Measurements from ENCODE around the gene MAN2A1.
"Not testable (repeated sequence)": the region's sequence is repeated elsewhere in the genome, so short reads cannot be mapped to it uniquely, and the experiment has no call there.

The MAN2A1 gene

DNA sequence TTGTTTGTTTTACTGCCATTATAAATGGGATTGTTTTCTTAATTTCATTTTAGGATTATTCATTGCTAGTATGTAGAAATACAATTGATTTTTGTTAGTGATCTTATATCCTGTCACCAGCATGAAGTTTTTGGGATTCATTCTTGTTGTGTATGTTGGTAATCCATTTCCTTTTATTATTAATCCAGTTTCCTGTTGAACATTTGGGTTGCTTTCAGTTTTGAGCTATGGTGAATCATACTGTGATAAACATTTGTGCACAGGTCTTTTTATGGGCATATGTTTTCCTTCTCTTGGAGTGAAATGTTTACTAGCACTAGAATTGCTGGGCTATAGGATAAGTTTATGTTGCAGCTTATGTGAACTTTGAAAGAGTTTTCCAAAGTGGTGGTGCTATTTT is 69.6 kb downstream of the MAN2A1 start:
- no peak for DNase-seq

DNA sequence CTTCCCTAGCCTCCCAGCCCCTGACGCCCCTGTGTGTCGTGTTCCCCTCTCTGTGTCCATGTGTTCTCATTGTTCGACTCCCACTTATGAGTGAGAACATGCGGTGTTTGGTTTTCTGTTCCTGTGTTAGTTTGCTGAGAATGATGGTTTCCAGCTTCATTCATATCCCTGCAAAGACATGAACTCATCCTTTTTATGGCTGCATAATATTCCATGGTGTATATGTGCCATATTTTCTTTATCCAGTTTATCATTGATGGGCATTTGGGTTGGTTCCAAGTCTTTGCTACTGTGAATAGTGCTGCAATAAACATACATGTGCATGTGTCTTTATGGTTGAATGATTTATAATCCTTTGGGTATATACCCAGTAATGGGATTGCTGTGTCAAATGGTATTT is 70.4 kb downstream of the MAN2A1 start:
- not testable (repeated sequence) for DNase-seq

DNA sequence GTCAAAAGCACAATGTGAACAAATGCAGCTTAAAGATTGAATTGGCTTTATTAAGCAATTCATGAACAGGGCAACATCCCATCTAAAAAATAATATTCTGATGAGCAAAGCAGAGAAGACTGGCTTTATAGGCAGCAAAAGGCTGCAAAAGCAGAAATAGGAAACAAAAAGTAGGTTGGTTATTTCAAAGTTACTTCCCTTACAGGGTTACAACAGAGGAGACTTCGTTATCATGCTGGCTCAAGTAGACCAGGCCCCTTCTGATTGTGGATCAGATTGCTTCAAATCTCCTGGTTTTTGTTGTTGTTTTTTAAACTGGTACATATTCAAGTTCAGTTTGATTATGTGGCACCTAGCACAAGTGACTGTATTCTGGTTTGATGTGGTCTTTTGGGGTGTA is 73.1 kb downstream of the MAN2A1 start:
- no peak for DNase-seq

DNA sequence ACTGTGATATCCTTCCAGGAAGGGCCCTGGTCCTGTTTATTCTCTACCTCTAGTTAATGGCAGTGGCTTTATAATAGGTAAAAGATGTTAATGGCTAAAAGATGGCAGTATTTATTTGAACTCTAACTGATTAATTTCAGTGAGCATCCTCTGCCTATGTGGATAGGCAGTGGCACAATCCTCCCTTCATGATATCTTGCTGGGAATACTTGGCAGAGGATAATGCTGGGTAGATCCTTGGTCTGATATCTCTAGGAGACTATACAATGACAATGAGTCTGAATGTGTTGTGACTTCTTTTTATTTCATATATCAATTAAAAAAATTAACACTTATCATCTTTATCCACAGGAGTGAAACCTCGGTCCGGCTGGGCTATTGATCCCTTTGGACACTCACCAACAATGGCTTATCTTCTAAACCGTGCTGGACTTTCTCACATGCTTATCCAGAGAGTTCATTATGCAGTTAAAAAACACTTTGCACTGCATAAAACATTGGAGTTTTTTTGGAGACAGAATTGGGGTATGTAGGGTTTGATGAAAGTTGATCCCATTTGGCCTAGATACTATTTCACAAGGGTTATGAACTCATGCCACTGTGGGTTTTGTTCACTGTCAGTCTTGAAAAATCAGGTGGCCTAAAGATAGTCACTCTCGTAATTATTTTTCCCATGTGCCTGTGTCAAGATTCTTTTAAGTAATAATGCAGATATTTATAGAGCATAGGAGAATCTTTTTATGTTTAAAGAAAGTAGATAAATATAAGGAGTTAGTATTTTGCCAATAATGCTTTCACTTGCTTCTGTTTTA is 77.7 kb downstream of the MAN2A1 start:
- no peak for DNase-seq

DNA sequence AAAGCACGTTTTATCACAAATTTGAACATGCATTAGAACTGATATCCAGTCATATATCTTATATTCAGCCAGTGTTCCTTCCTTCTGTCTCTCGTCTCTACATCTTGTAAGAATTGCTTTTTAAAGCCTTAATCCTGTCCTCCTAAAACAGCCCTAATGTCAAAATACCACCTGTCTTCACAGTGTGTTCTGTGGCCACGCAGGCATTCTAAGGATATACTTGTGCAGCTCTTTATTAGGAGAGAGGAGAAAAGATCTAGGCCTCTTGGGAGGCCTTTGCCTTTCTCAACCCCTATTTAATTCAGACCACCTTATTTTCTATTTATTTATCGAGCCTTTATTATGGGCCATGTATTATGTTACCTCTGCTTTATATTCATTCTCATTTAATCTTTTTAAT is 78.3 kb downstream of the MAN2A1 start:
- DNase-seq = no peak

DNA sequence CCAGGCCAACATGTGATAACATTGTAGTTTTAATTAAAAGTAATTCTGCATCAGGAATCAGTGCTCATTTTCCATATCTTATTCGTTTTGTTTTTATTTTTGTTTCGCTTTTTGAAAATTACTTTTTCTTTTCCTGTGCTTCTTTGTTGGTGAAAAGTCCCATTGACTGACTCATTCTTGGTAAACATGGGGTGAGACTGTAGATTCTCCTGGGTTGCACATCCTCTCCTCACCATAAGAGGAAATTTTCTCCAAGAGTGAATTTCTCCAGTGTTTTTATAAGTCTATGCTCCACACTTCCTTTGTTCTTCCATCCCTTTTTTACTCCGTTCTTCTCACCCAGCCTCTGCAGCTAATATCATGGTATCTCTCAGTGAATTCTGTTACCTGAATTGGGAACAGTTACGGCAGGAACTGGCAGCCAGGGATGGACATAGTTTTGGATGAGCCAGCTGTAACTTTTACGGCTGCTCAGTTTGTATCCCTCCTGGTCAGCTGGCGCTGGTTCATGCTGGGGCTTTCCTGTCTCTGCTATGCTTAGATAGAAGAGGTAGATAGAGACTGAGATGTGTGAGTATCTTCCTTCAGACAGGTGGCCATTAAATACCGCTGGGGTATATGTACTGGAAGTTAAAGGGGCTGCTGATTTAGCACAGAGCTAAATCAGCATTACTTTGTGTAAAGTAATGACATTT is 80.0 kb downstream of the MAN2A1 start:
- DNase-seq = no peak

DNA sequence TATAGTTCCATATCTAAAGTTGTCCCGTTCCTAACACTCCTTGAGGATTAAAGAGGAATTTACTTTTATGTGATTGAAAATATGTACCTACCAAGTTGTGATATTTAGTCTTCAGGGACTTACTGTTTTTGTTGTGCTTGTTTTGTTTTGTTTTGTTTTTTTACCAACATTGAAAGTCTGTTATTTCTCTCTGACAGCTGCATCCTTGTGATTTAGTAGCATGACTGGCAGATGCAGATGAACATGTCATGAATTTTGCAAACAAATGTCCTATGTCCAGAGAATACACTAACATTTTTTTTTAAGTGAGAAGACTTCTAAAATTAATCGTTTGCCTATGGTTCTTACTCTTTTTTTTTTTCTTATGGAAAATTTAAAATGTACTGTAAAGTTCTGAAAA is 85.4 kb downstream of the MAN2A1 start:
- no peak for DNase-seq

DNA sequence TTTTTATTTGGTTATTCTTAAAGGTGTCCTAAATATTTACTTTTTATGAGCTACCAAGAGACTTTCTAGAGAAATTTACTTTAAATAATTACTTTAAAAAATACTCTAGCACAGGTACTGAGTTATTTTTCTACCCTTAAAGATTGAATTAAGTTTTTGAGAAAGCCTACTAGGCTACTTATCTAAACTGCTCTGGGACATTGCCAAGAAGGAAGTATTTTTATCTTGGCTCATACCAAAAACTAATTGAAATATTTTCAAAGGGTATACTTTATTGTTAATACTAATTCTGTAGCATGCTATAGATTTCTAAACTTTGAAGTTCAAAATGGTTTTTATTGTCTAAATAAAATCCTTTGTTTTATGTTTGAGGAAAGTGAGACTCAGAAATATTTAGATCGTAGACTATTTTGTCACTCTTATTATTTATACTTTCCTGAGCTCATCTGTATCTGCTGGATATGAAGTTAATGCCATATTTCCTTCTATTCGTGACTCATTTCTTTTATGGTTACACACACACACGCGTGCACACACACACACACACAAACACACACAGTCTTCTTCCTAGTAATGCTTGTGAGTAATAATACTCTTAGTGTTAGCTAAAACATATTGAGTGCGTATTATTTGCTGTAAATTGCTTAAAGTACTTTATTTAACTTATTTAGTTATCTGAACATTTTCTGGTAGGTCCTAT is 89.5 kb downstream of the MAN2A1 start:
- DNase-seq = no peak

DNA sequence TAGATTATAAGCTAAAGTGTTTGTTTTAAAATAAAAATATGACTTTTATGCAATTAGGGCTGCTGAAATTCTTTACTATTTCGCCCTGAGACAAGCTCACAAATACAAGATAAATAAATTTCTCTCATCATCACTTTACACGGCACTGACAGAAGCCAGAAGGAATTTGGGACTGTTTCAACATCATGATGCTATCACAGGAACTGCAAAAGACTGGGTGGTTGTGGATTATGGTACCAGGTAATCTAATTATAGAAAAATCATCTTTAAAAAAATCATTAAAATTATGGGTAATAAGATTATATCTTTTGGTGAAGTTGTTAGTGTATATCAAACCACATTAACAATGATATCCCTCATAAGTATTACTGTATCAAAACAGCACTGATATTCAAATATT is 95.0 kb downstream of the MAN2A1 start:
- DNase-seq = no peak

DNA sequence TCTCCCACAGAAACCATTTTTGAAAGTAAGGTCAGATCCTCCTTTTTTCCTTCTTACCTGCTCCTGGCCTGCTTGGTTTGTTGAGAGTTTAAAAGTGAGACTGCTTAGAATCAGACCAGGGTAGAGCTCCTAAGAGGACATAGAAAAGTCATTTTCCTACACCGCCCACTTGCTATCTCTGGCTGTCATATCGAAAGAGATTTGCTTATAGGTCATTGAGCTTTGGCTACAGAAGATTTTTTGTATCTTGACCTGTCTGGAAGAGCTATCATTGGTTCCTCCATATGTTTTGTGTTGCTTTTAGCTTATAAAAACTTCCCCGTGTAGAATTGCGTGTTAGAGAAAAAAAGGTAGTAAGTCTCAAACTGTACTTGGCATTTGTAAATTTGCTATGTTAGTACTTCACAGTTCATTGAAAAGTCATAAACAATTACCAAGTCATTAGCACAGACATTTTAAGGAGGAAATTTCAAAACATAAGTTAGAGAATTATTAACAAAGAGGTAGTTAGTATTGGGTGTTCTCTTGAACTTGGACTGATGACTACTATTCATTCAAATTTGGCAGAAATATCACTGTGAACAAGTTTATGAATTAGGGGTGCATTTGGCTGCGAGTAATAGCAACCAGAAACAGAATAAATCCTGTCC is 96.6 kb downstream of the MAN2A1 start:
- no peak for DNase-seq

DNA sequence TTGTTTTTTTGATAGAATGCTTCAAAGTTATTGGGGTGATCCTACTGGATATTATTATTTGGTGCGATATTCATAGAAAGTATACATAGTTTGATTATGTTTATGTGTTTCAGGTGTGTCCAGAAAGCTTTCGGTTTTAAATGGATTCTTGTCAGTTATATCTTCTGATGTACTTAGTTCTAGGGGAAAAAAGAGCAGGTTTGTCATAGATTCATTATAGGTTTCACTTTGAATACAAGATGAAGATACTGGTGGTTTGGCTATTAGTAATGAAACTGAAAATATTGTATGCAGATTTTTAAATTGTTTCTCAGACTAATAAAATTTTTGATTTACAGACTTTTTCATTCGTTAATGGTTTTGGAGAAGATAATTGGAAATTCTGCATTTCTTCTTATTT is 98.9 kb downstream of the MAN2A1 start:
- no peak for DNase-seq

DNA sequence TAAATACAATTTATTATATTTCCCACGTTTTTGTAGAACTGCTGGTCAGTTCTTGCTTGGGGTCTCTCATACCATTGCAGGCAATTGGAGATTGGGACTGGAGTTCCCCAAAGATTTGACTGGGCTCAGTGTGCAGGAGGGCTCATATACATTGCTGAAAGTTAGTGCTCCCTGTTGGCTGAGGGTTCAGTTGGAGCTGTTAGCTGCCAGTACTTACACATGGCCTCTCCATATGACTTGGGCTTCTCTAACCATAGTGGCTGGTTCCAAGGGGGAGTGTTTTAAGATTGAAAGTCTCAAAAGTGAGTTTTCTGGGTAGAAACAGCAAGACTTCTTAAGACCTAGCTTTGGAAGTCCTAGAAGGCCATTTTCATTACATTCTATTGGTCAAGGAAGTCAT is 102.9 kb downstream of the MAN2A1 start:
- no peak for DNase-seq

DNA sequence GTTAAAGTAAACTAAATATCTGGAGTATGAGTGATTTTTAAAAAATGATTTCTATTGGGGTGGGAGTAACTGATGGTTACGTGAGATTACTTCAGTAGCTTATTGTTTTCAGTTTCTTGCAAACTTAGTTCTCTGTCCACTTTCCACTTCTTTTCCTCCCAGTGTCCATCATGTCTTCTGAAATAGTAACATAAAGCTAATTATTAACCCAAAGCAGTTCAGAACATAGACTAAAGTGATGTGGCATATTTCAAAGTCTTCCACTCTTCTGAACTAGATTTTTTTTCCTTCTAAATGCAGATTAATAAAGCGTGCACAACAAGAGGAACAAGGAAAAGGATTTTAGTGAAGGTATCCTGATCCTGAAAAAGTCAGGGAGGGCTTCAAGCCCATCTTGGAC is 114.1 kb downstream of the MAN2A1 start:
- DNase-seq = no peak

DNA sequence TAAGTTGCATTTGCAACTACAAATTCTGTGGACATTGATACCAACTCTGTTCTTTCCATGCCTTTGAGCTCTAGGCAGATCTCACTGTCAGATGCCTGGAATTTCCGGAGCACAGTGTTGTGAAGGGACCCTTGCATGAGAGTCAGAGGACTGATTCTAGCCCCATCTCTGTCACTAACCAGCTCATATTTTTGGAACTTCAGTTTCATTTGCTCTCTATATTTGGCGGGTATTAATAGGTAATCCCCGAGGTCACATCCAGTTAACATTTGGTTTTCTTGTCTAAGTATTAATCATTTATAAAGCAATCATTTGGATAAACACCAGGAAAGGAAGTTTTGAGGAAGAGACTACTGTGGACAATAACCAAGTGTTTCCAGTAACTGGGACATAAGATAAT is 115.7 kb downstream of the MAN2A1 start:
- no peak for DNase-seq

DNA sequence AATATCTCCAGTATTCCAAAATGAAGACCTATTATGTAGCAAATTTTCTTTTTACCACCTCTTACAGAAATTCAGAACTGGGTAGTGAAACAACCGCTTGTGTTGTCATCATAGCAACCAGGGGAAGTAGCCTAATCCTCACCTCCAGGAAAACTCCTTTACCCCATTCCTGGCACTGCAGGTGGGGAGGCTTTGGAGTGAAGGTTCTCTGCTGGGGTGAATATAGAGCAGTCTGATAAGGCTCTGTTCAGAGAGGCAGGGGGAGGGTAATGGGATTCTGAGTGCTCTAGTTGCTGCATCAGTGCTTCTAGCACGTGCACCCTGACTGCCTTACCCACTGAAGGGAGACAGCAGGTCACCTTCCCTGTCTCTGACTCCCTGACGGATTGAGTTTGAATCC is 116.2 kb downstream of the MAN2A1 start:
- no peak for DNase-seq

DNA sequence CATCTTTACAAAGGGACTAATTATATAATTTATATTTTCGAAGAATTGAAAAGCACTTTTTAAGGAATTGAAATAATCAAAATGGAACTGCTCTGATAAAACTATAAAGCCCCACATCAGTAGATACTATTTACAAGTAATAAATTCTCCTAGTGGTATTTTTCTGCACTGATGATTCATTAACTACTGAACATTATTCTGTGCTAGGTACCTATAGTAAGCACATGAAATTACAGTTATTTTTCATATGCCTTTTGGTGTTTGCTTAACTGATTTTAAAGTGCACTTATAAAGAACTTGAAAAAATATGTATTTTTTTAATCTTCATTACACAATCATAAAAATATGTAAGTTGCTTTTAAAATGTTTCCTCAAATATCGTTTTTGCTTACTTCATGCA is 123.0 kb downstream of the MAN2A1 start:
- DNase-seq = no peak

DNA sequence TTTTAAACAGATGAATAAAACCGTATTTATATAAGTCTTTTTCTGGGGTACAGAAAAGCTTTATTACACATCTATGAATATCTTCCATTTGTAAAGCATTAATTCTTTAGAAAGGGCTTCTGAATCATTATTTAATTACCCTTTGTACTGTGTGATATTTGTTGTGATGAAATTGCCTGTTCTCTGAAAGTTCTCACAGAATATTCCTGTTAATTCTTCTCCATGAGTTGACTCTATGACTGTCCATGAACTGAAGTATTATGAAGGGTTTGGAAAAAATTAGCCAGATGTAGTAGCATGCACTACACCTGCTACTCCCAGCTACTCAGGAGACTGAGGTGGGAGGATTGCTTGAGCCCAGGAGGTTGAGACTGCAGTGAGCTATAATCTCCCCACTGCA is 127.0 kb downstream of the MAN2A1 start:
- no peak for DNase-seq

DNA sequence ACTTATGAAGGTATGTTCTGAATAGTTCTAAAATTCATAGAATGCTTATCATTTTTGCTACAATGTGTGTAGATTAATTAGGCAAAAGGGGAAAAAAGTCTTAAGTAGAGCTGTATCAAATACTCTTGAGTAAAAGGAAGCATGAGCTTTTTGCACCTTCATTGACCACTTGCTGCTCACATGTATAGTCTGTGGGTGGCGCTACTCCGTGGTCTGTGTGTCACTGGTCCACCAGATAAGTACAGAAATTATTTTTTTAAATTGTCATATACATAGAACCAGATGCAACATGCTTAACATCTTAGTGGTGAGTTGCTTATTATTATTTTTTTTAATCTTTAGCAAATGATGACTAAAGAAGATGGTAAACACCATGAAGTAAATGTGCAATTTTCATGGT is 130.2 kb downstream of the MAN2A1 start:
- DNase-seq = no peak

DNA sequence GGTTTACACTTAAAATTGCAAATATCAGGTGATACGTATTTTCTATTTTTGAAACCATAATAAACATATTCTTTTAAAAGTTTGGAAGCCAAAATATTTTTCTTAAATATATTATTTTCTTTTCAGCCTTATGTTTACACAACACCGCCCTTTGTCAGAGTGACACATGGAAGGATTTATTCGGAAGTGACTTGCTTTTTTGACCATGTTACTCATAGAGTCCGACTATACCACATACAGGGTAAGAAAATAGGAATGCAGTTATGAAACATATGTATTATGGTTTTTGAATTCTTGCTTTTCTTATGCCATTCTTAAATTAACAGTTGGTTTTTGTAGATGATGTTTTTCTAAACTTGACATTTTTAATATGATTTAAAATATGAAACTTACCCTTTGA is 133.9 kb downstream of the MAN2A1 start:
- no peak for DNase-seq

DNA sequence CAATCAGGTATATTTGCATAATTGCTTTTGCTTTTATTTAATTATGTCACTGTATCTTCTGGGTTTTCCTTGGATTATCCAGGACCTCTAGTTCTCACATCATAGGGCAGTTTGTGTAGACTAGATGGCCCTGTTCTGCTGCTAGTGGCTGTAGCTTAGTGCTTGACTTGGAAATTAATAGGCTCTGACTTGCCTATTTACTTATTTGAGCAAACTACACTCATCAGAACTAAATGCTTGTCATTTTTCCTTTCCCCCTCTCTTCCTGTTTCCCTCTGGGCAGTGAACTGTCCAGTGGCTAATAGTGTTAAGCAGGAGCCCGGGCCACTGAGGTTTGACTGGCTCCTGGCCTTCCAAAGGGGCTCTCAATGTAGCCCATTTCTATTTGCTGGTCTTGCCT is 135.7 kb downstream of the MAN2A1 start:
- no peak for DNase-seq

DNA sequence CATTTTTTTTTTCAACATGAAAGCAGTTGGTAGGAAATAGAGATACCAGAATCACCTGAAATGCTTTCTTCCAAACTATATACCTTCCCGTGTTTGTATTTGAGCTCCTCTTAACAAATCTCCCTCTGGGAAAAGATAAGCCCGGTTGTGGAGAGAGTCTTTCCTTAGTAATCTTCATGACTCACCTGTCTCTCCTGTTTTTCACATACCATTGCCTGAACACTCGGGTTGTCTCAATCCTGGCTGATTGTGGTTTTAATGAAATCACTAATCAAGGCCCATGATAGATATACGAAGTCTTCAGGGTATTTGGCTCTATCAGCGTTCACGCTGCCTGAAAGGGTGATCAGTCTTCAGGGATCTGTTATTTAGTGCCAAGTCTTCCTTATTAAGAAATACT is 136.7 kb downstream of the MAN2A1 start:
- no peak for DNase-seq

DNA sequence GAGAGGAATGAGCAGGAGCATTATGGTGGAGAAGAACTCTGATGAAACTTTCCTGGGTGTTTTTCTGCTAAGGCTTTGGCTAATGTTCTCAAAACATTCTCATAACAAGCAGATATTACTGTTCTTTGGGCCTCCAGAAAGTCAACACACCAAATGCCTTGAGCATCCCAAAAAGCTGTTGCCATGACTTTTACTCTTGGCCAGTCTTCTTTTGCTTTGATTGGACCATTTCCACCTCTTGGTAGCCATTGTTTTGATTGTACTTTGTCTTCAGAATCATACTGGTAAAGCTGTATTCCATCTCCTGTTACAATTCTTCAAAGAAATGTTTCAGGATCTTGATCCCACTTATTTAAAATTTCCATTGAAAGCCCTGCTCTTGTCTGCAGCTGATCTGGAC is 139.6 kb downstream of the MAN2A1 start:
- DNase-seq = no peak

DNA sequence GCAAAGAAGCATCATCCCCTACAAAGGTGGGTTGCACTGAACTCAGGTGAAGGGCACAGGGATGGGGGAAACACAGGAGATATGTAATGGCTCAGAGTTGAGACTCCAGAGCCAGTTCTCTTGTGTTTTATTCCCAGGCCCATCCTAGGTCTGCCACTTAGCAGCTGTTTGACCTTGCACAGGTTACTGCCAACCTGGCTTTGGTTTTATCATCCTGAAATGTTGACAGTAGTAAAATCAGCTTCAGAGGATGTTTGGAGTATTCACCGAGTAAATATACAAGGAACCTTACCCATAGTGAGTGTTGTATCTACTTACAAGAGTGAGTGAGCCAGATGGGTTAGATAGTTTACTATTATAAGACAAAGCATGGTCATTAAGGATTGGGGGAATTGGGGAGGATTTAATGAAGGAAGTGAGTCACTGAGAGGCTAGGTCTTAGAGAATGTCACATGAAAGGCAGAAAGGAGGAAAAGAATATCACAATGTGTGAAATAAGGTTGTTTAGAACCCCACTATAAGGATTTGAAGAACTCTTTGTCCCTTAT is 141.3 kb downstream of the MAN2A1 start:
- no peak for DNase-seq
